Measurements from ENCODE around the gene ANXA11. TPM values are rescaled to one million over a fixed set of nuclear protein-coding genes. Genes with fewer than 3 reads are reported as not detected.

ANXA11 gene
- total RNA-seq, 1 experiment from 2014 or later, result 181 TPM

DNA sequence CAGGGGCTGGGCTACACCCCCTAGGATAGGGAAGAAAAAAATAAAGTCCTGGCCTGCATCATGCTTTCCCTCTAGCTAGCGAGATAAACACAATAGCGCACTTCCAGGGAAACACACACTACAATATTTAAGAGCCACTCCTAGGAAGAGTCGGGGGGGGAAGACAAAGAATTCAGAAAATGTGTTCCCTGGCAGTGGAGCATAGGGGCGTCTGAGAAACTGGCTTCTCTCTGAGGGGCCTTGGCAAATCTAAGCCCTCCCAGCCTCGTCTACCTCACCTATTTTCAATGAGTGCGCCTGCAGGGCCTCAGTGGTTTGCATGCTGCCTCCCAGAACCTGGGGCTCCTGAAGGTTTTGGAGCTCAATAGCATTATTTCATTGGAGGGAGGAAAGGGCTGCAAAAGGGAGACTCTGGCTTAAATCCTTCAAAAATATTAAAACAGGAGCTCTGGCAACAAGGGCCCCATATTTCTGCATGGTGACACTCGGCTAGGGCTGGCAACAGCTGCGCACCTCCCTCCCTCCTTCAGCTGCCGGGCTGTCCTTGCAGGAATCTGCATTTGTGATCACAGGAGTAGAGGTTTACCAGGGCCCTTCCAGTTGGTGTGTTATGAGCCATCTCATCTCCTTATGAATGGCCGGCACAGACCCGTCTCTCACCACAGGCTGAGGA, 10.8 kb downstream of the ANXA11 start:
- Histone ChIP-seq H3K4me3 (replicated peaks in 1 of 2; ENCODE audit: low read depth in 1 of 2, low read length in 2 of 2) (no peak overlapping the region), H3K9ac (ENCODE audit: low read length) (no peak overlapping the region), H3K4me1 (ENCODE audit: control insufficient read depth in 1 of 2, insufficient read depth in 2 of 2, low read length in 2 of 2) (peaks cover 49 to 77% of the 10 kb centered on the region in 2 experiments), H3K27me3 (ENCODE audit: insufficient read depth, low read length) (no peaks in the 10 kb centered on the region), H3K36me3 (ENCODE audit: control insufficient read depth in 1 of 2, insufficient read depth in 2 of 2, low read length in 2 of 2) (peaks cover 0 to 21% of the 10 kb centered on the region in 2 experiments; a peak in 1 of 4 replicates), H2AFZ (ENCODE audit: low read depth, low read length, poor library complexity, severe bottlenecking) (no peak overlapping the region), H3K9me2 (ENCODE audit: insufficient read depth) (no peaks in the 10 kb centered on the region), H3K9me3 (ENCODE audit: control insufficient read depth in 1 of 2, insufficient read depth in 1 of 2, low read depth in 1 of 2, low read length in 2 of 2) (peaks cover 3 to 6% of the 10 kb centered on the region in 2 experiments; a peak in 1 of 4 replicates), H3K79me2 (ENCODE audit: insufficient read depth, low read length) (peaks cover 100% of the 10 kb centered on the region), H3K27ac (ENCODE audit: low read depth, low read length) (no peak overlapping the region), H3K4me2 (ENCODE audit: low read length) (peak overlapping the region; percentile 94; the same call in 1 of the 2 replicates), H4K20me1 (ENCODE audit: insufficient read depth) (peaks cover 11% of the 10 kb centered on the region; the same call in 1 of the 2 replicates)
- no peak for ATAC-seq
- no TSS peak for BruUV-seq (replicated peaks)
- ChIA-PET CTCF (no interaction called here), POLR2A (no interaction called here), RAD21 (ENCODE audit: low non-redundant PET in 1 of 2, low total read pairs in 2 of 2, uncharacterized antibody in 2 of 2, unreplicated experiment in 2 of 2) (no interaction called here)
- no peak for TF ChIP-seq SP1 (IDR thresholded peaks at IDR 0.05; ENCODE audit: low read depth)
- no peak for TF ChIP-seq EZH2 (IDR thresholded peaks at IDR 0.05)
- TF ChIP-seq, protein P1, sequence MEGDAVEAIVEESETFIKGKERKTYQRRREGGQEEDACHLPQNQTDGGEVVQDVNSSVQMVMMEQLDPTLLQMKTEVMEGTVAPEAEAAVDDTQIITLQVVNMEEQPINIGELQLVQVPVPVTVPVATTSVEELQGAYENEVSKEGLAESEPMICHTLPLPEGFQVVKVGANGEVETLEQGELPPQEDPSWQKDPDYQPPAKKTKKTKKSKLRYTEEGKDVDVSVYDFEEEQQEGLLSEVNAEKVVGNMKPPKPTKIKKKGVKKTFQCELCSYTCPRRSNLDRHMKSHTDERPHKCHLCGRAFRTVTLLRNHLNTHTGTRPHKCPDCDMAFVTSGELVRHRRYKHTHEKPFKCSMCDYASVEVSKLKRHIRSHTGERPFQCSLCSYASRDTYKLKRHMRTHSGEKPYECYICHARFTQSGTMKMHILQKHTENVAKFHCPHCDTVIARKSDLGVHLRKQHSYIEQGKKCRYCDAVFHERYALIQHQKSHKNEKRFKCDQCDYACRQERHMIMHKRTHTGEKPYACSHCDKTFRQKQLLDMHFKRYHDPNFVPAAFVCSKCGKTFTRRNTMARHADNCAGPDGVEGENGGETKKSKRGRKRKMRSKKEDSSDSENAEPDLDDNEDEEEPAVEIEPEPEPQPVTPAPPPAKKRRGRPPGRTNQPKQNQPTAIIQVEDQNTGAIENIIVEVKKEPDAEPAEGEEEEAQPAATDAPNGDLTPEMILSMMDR (IDR thresholded peaks at IDR 0.05 in 2 of 3, conservative IDR thresholded peaks at IDR 0.05 in 1 of 3; ENCODE audit: borderline replicate concordance in 1 of 3, insufficient read depth in 1 of 3, low read depth in 2 of 3, low read length in 2 of 3), result no peak
- no peak for TF ChIP-seq POLR2A (IDR thresholded peaks at IDR 0.05; ENCODE audit: borderline replicate concordance, extremely low read depth, insufficient read depth, insufficient read length)
- TF ChIP-seq, protein P2, sequence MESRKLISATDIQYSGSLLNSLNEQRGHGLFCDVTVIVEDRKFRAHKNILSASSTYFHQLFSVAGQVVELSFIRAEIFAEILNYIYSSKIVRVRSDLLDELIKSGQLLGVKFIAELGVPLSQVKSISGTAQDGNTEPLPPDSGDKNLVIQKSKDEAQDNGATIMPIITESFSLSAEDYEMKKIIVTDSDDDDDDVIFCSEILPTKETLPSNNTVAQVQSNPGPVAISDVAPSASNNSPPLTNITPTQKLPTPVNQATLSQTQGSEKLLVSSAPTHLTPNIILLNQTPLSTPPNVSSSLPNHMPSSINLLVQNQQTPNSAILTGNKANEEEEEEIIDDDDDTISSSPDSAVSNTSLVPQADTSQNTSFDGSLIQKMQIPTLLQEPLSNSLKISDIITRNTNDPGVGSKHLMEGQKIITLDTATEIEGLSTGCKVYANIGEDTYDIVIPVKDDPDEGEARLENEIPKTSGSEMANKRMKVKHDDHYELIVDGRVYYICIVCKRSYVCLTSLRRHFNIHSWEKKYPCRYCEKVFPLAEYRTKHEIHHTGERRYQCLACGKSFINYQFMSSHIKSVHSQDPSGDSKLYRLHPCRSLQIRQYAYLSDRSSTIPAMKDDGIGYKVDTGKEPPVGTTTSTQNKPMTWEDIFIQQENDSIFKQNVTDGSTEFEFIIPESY (IDR thresholded peaks at IDR 0.05; ENCODE audit: extremely low read depth, insufficient replicate concordance, low read length), result no peak
- no peak for TF ChIP-seq POLR2AphosphoS5 (IDR thresholded peaks at IDR 0.05; ENCODE audit: low read depth, low read length)
- no peak for TF ChIP-seq ELF1 (IDR thresholded peaks at IDR 0.05; ENCODE audit: borderline replicate concordance, low read depth)
- no peak for TF ChIP-seq JUND (IDR thresholded peaks at IDR 0.05)
- no peak for TF ChIP-seq RAD21 (IDR thresholded peaks at IDR 0.05; ENCODE audit: low read depth)
- no peak for TF ChIP-seq EZH2phosphoT487 (IDR thresholded peaks at IDR 0.05; ENCODE audit: borderline replicate concordance)
- no peak for TF ChIP-seq CEBPB (IDR thresholded peaks at IDR 0.05; ENCODE audit: low read depth)
- no peak for TF ChIP-seq YY1 (IDR thresholded peaks at IDR 0.05; ENCODE audit: extremely low read depth, insufficient replicate concordance, low read depth, low read length)
- TF ChIP-seq CBX3 (IDR thresholded peaks at IDR 0.05; ENCODE audit: low read depth), result no peak
- no peak for TF ChIP-seq EGR1 (IDR thresholded peaks at IDR 0.05; ENCODE audit: low read depth)
- TF ChIP-seq, protein P3, sequence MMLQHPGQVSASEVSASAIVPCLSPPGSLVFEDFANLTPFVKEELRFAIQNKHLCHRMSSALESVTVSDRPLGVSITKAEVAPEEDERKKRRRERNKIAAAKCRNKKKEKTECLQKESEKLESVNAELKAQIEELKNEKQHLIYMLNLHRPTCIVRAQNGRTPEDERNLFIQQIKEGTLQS (IDR thresholded peaks at IDR 0.05), result no peak
- TF ChIP-seq FOSL1 (IDR thresholded peaks at IDR 0.05; ENCODE audit: low read depth), result no peak
- TF ChIP-seq ZFX (IDR thresholded peaks at IDR 0.05), result no peak
- TF ChIP-seq TCF7L2 (IDR thresholded peaks at IDR 0.05; ENCODE audit: borderline replicate concordance, extremely low read depth, insufficient read depth, insufficient read length), result no peak
- intact Hi-C loops (cut with micrococcal nuclease), result no loop called here
- DNase-seq (ENCODE audit: low read depth, low spot score), result no peak

All from HCT116 (cell line).